ENCODE measurements around the gene TAP1. TPM values are rescaled to one million over a fixed set of nuclear protein-coding genes. Genes with fewer than 3 reads are reported as not detected.

The TAP1 gene
- total RNA-seq, 2 experiments from 2014 or later = 91.5 to 93.9 TPM

DNA sequence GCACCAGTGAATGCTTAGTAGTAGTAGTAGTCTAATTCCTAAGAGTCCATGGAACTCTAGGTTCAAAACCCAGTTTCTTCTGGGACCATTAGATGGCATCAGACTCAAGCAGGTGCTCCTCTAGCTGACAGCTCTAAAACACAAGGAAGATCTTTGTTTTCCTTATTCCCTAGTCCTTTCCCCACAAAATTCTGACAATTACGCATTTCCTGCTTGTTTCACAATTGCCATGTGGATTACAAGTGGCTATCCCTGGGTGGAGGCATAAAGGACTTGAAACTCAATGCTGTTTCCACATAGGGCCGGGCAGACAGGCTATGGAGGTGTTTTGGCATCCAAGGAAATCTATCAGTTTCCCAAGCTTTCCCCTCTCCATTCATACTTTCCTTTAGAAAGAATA lies 27.5 kb downstream of the TAP1 start:
- Histone ChIP-seq H3K4me3 (ENCODE audit: low read length) (no peak overlapping the region), H3K36me3 (ENCODE audit: insufficient read depth, low read length) (peaks cover 38% of the 10 kb centered on the region), H3K9me3 (ENCODE audit: control insufficient read depth in 1 of 2, insufficient read depth in 1 of 2, low read length in 2 of 2) (no peaks in the 10 kb centered on the region), H3K4me1 (ENCODE audit: insufficient read depth, low read length) (no peaks in the 10 kb centered on the region), H3K27me3 (ENCODE audit: control insufficient read depth in 1 of 2, insufficient read depth in 2 of 2, low read length in 2 of 2) (no peaks in the 10 kb centered on the region), H3K27ac (ENCODE audit: low read depth in 1 of 2, low read length in 2 of 2) (no peak overlapping the region)
- Mint-ChIP-seq H3K9me3 (no peaks in the 10 kb centered on the region), H3K36me3 (ENCODE audit: low read depth) (peaks cover 42% of the 10 kb centered on the region), H3K27ac (no peak overlapping the region), H3K4me1 (ENCODE audit: low read depth) (no peaks in the 10 kb centered on the region), H3K4me3 (no peak overlapping the region), H3K27me3 (no peaks in the 10 kb centered on the region)
- intact Hi-C loops (cut with DNase I, micrococcal nuclease) = loop anchor here in 1 of 2 experiments (5.0 kb wide), 1 partner anchor 41 kb away; no protein-coding TSS in a partner anchor
- TF ChIP-seq, protein P1, sequence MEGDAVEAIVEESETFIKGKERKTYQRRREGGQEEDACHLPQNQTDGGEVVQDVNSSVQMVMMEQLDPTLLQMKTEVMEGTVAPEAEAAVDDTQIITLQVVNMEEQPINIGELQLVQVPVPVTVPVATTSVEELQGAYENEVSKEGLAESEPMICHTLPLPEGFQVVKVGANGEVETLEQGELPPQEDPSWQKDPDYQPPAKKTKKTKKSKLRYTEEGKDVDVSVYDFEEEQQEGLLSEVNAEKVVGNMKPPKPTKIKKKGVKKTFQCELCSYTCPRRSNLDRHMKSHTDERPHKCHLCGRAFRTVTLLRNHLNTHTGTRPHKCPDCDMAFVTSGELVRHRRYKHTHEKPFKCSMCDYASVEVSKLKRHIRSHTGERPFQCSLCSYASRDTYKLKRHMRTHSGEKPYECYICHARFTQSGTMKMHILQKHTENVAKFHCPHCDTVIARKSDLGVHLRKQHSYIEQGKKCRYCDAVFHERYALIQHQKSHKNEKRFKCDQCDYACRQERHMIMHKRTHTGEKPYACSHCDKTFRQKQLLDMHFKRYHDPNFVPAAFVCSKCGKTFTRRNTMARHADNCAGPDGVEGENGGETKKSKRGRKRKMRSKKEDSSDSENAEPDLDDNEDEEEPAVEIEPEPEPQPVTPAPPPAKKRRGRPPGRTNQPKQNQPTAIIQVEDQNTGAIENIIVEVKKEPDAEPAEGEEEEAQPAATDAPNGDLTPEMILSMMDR (IDR thresholded peaks at IDR 0.05) = peak; percentile 26
- POLR2A ChIA-PET = interaction anchor here (1.3 to 2.1 kb wide), 4 partner anchors 13 to 42 kb away, joined by 5 to 14 read pairs (median 8); partner anchors contain the start of genes PSMB9, TAP1 and TAP2
- DNase-seq (peak in 1 of 14 experiments; percentile 43), ATAC-seq (ENCODE audit: poor library complexity) (no peak)
- CTCF ChIA-PET = interaction anchor here (2.0 to 3.4 kb wide), 3 partner anchors 13 to 42 kb away, joined by 5 to 19 read pairs (median 18); partner anchors contain the start of genes PSMB9, TAP1 and TAP2

DNA sequence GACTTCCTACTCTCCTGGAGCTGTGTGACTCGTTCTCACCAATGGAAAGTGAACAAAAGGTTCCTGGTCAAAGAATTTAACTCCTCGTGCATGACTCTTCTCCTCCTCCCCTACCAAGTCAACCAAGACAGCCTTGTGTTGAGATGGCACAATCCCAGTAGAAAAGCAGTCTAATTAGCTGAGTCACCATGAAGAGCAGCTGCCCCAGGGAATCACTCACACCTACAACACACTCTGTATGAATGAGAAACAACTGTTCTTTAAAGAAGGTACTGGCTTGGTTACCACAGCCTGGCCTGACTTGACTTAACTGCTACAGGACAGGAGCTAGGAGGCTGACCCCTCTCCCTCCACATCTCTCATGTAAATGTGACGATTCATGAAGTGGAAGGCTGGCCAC lies 33.8 kb downstream of the TAP1 start:
- TF ChIP-seq, protein P1 (IDR thresholded peaks at IDR 0.05) = no peak
- no peaks in the 10 kb centered on the region for H3K27me3 ChIP-seq (ENCODE audit: control insufficient read depth in 1 of 2, insufficient read depth in 2 of 2, low read length in 2 of 2)
- H3K36me3 ChIP-seq (ENCODE audit: insufficient read depth, low read length) = no peaks in the 10 kb centered on the region
- no peaks in the 10 kb centered on the region for H3K9me3 ChIP-seq (ENCODE audit: control insufficient read depth in 1 of 2, insufficient read depth in 1 of 2, low read length in 2 of 2)
- no peak for ATAC-seq (ENCODE audit: poor library complexity)
- no peaks in the 10 kb centered on the region for H3K9me3 Mint-ChIP-seq
- no peak overlapping the region for H3K4me3 ChIP-seq (ENCODE audit: low read length)
- no peak overlapping the region for H3K4me3 Mint-ChIP-seq
- ChIA-PET POLR2A (no interaction called here), CTCF (interaction anchor here (1.1 to 2.0 kb wide), 2 partner anchors 11 to 19 kb away, joined by 3 to 7 read pairs; partner anchors contain the start of gene TAP2)
- H3K27ac ChIP-seq (ENCODE audit: low read depth in 1 of 2, low read length in 2 of 2) = no peak overlapping the region
- no peak overlapping the region for H3K27ac Mint-ChIP-seq
- intact Hi-C loops (cut with DNase I, micrococcal nuclease) = no loop called here
- DNase-seq = no peak
- no peaks in the 10 kb centered on the region for H3K4me1 Mint-ChIP-seq (ENCODE audit: low read depth)
- no peaks in the 10 kb centered on the region for H3K27me3 Mint-ChIP-seq
- no peaks in the 10 kb centered on the region for H3K36me3 Mint-ChIP-seq (ENCODE audit: low read depth)
- no peaks in the 10 kb centered on the region for H3K4me1 ChIP-seq (ENCODE audit: insufficient read depth, low read length)

DNA sequence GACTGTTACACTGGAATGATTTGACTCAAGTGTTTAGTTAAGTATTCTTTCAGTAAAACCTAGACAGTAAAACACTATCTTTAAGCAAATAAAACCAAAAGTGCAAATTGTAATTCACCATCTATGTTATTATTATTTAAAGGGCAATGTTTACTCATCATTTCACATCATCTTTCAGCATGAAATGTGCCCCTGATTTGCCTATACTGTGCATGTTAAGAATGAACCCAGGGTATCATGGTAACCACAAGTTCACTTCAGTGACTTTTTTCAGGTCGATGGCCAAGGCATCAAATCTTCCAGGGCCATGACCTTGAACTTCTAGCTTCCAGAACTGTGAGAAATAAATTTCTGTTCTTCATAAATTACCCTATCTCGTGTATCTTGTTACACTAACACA lies 34.6 kb downstream of the TAP1 start:
- no peaks in the 10 kb centered on the region for H3K36me3 ChIP-seq (ENCODE audit: insufficient read depth, low read length)
- no peaks in the 10 kb centered on the region for H3K4me1 Mint-ChIP-seq (ENCODE audit: low read depth)
- H3K27me3 ChIP-seq (ENCODE audit: control insufficient read depth in 1 of 2, insufficient read depth in 2 of 2, low read length in 2 of 2) = no peaks in the 10 kb centered on the region
- H3K27ac ChIP-seq (ENCODE audit: low read depth in 1 of 2, low read length in 2 of 2) = no peak overlapping the region
- H3K4me1 ChIP-seq (ENCODE audit: insufficient read depth, low read length) = no peaks in the 10 kb centered on the region
- intact Hi-C loops (cut with DNase I, micrococcal nuclease) = no loop called here
- POLR2A ChIA-PET = no interaction called here
- TF ChIP-seq, protein P1 (IDR thresholded peaks at IDR 0.05) = no peak
- no peaks in the 10 kb centered on the region for H3K27me3 Mint-ChIP-seq
- no peaks in the 10 kb centered on the region for H3K9me3 Mint-ChIP-seq
- H3K4me3 ChIP-seq (ENCODE audit: low read length) = no peak overlapping the region
- H3K4me3 Mint-ChIP-seq = no peak overlapping the region
- H3K27ac Mint-ChIP-seq = no peak overlapping the region
- CTCF ChIA-PET = no interaction called here
- ATAC-seq (ENCODE audit: poor library complexity) (no peak), DNase-seq (no peak)
- H3K9me3 ChIP-seq (ENCODE audit: control insufficient read depth in 1 of 2, insufficient read depth in 1 of 2, low read length in 2 of 2) = no peaks in the 10 kb centered on the region
- H3K36me3 Mint-ChIP-seq (ENCODE audit: low read depth) = no peaks in the 10 kb centered on the region

All from CD4-positive, alpha-beta T cell (primary cell).